ENCODE measurements around the gene CNOT1.
A peak's percentile ranks its signal among the peaks of the same experiment; 100 is the strongest.
"Not testable (repeated sequence)": the region's sequence is repeated elsewhere in the genome, so short reads cannot be mapped to it uniquely, and the experiment has no call there.

CNOT1 gene

DNA sequence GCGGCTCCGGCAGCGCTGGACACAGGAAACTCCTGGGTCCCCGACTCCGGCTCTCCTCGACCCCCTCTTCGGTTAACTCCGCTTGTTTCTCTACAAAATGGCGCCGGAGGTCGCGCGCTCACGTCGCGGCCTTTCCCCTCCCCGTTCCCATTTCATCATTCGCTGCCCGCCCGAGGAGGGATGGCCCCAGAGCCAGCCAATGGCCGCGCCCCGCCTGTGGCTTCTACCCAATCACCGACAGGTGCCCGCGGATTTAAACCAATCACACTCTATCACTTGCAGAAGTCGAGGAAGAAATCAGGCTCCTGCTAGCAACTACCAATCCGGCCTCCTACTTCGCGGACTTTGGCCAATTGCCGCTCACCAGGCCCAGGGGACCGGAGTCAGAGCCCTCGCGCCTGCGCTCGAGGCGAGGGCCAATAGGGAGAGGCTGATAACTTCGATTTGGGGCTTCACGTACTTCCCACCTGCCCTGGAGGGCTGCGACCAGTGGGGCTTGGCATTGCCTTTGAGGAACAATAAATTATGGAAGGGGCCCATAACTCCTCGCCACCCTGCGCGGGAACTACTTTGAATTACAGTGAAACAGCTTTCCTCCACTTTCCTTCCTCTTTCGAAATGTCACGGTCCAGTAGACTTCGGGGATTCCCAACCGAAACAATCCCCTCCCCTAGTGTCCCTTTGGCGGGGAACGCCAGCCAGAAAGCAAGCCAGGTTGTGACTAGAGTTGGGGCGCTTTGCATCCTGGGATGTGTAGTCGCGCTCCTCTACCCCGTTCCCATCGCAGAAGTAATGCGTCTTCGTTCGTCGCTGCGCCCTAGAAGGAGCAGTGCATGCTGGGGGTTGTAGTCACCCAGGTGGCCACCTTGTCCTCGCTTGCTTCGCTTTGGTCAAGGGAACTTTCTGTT is at the start of gene CNOT1:
Gene CNOT1 (minus strand): TSS at position 94 of the 908 bp plus-strand sequence. CDS start 30,489 bp downstream, outside the sequence.
- peak; percentile 98 for DNase-seq (ENCODE audit: low spot score)

DNA sequence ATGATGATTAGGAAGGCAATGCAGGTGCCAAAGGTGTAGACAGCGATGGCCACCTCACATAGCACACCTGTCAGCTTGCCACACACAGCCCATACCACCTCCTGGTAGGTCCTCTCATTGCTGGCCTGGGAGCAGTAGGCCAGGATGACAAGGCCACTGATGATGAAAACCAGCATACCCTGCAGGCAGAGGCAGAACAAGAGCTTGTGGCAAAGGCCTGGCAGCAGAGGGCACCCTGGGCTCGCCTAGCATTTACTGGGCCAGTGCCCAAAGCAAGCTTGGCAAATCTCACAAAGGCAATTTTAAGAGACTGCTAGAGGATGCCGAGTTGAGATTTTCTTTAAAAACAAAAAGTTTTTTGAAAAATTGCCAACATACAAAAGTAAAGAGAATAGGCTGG is 49.1 kb upstream of the CNOT1 start:
- no peak for DNase-seq (ENCODE audit: low spot score)

DNA sequence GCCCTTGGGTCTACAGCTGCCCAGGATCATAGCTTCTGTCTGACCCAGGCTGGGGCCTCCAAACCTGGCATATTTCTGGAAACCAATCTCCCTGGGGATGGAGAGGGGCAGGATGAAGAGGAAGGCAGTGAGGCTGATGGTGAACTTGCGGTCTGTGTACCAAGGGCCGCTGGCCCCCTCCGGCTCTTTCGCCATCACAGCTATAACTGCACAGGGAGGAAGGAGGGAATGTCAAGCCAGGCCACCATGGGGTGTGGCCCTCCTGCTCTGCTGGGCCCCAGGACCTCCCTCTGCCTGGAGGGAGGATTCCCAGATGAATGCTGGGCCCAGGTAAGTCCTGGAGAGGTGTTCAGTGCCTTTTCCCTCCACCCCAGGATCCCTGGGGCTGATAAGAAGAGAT is 48.6 kb upstream of the CNOT1 start:
- DNase-seq (ENCODE audit: low spot score): no peak

DNA sequence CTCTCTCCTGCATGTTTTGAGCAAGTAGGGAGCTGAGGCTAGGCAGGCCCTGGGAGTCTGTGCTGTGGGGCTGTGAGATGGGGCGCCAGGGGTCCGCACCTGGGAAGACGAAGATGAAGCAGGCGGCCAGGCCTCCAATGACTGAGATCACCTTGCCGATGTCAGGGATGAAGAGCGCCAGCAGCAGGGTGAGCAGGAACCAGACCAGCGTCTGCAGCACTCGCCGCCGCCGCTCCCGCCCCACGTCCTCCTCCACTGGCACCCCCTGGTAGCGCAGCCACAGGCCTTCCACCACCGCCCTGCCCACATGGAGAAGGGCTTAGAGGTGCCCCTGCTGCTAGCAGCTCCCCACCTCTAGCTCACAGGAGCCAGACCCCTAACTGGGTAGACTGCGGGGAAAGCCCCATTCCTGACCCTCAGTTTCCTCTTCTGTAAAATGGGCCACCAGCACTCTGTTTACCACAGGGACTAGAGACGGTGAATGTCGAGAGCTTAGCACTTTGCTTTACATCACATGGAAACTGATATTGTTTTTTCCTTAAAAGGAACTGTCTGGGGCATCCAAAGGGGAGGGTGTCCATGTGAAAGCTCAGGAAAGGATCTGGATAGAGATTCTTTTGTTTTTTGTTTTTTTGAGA is 41.4 kb upstream of the CNOT1 start:
- no peak for DNase-seq (ENCODE audit: low spot score)

DNA sequence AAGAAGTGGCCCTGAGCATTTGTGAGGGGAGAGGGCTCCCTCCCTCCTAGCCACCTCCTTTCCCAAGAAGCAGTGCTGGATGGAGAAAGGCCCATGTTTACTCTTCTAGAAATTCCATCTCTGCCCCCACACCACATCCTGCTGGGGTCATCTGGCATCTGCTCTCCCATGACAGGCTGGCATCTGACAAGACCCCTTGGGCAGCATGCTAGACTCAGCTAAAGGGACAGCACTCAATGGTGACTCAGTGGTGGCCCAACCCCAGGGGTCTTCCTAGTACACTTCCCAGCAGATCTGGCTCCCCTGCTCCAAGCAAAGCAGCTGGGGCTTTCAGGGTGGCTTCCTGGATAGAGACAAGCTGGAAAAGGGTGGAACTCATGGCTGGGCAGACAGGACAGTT is 40.6 kb upstream of the CNOT1 start:
- DNase-seq (ENCODE audit: low spot score): no peak

DNA sequence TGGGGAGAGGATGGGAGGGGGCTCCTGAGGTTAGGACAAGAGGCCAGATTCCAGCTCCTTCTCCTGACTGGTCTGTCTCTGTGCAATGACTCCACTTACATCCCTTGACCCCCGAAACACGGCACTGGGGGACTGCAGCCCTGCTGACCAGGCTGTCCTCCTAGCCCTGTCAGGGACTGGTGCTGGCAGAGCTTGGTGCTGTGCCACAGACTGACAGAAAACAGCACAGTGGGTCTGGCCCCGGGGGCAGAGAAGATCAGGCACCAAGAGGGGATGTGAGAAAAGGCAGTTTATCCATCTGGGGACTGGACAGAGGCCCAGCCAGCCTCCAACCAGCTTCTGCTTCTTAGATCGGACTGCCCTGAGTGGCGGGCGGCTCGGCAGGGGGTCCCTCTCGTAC is 35.6 kb upstream of the CNOT1 start:
- no peak for DNase-seq (ENCODE audit: low spot score)

DNA sequence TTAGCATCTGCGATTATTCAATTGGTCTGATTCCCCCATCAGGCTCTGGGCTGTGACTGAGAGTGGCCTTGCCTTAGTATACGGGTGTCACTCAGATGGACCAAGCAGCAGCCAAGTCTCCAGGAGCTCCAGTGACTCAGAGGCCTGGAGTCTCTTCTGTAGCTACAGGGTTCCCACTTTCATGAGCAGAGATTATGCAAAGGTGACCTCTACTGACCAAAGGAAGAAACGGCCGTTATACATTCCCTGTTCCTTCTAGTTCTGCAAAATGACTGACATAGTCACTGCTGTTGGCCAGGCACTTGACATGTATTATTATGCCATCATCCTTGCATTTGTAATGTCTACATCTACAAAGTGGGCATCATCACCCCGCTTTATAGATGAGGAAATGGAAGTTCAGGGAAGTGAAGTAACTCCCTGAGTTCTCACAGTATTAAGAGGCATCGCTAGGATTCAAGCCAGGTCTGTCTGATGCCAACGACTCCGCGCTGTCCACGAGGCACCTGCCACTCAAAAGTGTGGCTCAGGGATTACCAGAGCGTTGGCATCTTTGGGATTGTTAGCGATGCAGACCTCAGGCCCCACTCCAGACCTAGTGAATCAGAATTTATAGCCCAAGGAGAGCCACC is 31.7 kb upstream of the CNOT1 start:
- peak; percentile 94 for DNase-seq (ENCODE audit: low spot score)

DNA sequence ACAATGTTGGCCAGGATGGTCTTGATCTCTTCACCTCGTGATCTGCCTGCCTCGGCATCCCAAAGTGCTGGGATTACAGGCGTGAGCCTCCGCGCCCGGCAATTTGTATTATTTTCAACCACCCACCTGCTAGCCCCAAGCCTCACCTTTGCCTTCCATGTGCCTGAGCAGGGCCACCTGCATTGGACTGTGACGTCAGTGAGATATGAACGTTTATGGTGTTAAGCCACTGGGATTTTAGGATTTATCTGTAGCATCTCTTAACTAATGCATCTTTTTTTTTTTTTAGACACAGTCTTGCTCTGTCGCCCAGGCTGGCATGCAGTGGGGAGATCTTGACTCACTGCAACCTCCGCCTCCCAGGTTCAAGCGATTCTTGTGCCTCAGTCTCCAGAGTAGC is 30.3 kb upstream of the CNOT1 start:
- DNase-seq (ENCODE audit: low spot score): not testable (repeated sequence)

DNA sequence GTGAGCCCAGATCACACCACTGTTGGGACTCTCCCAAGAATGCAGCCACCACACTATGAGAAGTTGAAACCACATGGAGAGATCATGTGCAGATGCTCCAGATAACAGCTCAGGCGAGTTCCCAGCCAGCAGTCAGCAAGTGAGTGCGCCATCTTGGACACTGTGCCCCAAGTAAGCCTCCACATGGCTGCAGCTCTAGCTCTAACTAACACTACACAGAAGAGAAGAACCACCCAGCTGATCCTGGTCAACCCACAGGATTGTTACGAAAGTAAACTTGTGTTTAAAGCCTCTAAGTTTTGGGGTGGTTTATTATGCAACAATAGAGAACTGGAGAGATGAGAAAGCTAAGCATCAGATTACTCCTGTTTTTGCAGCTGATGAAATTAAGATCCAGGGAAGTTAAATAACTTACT is 29.2 kb upstream of the CNOT1 start:
- DNase-seq (ENCODE audit: low spot score): no peak

DNA sequence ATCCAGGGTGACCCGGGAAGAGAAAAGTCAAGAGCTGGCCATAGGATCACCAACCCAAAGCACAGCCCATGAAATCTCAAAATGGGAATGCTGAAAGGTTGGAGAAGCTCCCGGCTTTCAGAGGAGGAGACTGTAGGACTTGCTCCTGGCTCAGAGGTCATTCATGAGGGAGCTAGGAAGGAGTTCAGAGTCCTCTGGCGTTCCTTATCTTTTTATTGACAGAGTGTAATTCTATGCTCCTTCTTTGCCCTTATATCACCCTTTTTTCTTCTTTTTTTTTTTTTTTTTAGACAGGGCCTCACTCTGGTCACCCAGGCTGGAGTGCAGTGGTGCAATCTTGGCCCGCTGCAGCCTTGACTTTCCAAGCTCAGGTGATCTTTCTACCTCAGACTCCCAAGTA is 27.3 kb upstream of the CNOT1 start:
- no peak for DNase-seq (ENCODE audit: low spot score)

DNA sequence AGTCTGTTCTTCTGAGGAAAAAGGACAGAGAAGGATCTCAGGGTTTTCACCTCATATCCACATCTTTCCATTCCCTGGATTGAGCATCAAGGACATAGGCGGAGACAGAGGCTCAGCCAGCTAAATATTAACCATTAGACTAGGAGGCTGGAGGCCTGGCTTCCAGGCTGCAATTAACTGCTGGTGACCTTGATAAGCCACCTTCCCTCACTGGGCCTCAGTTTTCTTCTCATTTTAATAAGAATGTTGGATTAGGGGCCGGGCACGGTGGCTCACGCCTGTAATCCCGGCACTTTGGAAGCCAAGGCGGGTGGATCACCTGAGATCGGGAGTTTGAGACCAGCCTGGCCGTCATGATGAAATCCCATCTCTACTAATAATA is 25.6 kb upstream of the CNOT1 start:
- no peak for DNase-seq (ENCODE audit: low spot score)

DNA sequence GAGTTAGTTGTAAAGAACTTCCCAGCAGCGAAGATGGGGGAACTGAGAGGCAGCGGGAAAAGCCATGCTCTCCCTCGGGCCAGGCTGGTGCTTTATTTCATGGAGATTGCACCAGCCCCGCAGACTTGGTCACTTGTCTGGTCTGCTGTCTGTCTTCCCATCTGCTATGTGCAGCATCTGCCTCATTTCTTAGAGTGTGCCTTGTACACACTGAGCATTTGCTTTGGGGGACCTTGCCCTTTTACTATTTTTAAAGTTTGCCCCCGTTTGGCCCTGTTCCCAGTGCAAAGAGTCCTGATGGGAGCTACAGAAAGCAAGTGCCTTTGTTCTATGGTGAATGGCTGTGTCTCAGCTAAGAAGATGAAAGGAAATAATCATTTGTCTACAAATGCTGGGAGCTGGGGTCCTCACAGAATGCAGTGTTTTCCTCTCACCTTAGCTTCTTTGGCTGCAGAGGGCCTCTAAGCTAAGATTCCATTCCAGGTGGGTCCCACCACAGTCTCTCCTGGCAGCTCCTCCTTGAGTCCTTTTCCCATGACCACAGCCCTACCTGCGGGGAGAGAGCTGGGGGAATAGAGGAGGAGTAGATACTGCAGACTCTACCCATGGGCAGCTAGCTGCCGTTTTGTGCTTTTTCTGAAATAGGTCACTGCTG is 25.1 kb upstream of the CNOT1 start:
- DNase-seq (ENCODE audit: low spot score): no peak

DNA sequence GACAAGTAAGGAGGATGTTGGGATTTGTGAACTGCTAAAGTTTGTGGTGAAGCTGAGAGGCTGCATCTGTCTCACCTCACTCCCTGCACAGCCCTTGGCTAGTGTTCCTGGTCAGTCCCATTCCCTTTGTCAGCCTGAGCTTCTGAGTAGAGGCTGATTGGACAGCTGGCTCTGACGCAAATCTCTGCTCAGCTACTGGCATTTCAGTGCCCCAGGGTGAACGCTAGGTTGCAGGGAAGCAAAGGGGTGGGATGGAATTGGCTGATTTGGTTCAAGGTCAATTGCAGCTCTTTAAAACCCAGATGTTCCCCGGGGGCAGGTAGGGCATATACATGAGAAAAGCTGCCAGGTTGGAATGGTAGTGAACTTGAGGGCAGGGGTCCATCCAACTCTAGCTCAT is 23.1 kb upstream of the CNOT1 start:
- DNase-seq (ENCODE audit: low spot score): no peak

DNA sequence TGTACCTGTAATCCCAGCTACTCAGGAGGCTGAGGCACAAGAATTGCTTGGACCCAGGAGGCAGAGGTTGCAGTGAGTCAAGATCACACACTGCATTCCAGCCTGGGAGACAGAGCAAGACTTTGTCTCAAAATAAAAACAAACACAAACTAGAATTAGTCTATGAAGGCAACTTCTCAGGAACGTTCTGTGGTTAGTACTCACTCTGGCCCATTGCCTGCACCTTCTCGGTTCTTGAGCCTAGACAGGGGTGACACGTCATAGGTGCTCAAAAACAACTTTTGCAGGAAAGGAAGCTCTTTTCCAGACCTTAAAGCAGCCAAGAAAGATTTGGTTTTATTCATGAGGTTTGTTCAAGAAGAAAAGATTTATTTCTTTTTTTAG is 22.3 kb upstream of the CNOT1 start:
- DNase-seq (ENCODE audit: low spot score): peak; percentile 53

DNA sequence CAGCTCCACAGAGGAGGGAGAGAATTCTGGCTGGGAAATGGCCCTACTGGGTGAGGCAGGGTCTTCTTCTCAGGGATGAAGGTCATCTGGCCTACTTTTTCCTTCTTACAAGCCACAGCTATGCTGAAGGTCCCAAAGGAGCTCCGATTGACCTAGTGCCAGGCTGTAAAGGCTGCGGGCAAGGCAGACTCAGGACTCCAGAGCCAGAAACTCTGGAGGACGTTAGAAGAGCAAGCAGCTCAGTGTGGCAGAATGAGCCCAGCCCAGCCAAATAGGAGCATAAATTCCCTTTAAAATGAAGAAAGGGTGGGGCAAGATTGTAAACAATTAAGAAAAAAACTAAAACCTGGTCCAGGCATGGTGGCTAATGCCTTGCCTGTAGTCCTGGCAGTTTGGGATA is 20.1 kb upstream of the CNOT1 start:
- DNase-seq (ENCODE audit: low spot score): no peak

DNA sequence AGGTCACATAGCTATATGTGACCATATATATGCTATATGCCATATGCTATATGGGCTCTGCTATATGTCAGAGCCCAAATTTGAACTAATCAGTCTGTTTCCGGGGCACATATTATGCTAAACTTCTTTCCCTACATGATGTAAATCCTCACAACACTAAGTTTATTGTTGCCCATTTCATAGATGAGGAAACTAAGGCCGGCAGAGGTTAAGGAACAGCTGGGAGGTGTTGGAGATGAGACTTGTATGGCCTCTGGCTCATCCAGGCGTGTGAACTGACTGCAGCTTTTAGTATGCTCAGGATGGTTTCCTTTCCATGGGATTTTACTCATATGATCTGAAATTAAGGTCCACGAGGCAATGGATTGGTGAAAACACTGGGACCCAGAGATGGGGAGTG is 17.5 kb upstream of the CNOT1 start:
- no peak for DNase-seq (ENCODE audit: low spot score)

DNA sequence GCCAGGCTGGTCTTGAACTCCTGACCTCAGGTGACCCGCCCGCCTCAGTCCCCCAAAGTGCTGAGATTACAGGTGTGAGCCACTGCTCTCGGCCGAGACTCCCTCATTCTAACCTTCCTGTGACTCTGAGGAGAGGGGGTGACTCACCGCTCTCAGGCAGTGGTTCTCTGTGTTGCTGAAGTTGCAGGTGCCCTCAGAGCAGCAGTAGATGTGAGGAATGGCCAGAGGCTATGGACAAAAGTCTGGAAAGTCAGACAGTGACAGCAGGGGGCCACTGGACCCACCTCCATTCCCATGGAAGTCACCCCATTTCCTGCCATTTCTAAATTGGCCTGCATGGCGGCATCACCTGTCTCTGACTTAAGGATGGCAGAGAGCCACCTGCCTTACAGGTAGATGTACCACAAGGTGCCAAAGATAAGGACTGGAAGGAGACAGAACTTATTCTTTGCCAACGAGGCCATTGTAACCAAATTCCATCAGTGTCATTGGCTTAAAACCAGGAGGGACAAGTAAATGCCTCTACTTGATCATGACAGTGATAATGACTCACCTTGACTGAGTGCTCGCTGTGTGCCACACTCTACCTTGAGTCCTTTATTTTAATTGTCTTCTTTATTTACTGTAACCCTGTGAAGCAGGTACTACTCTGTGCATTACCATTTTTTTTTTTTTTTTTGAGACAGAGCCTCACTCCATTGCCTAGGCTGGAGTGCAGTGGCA is 15.3 kb upstream of the CNOT1 start:
- DNase-seq (ENCODE audit: low spot score): no peak

DNA sequence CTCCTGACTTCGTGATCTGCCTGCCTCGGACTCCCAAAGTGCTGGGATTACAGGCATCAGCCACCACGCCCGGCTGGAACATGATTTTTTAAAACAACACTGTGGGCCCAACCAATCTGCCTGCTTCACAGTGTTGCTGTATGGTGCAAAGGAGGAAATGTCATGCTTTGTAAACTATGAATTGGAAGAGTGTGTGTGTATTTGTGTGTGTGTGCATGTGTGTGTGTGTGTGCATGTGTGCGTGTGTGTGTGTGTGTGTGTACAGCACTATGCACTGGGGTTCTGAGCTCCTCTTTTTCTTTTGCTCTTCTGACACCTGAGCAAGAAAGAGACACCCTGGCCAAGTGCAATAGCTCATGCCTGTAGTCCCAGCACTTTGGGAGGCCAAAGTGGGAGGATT is 14.5 kb upstream of the CNOT1 start:
- DNase-seq (ENCODE audit: low spot score): no peak

DNA sequence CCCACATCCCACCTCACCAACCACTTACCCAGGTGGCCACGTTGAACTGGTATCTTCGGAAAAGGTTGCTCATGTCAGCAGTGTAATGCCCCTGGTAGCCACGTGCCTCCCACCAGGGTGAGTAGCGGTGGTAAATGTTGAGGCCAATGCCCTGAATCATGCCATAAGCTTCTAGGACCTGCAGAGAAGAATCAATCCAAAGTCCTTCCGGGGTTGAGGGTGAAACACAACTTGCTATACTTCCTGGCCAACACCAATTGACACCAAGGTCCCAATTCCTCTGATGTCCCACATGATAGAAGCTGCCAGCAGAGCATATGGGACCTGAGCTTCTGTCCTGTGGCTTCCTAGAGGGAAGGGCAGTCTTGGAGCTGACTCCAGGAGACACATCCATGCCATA is 11.3 kb upstream of the CNOT1 start:
- DNase-seq (ENCODE audit: low spot score): no peak

DNA sequence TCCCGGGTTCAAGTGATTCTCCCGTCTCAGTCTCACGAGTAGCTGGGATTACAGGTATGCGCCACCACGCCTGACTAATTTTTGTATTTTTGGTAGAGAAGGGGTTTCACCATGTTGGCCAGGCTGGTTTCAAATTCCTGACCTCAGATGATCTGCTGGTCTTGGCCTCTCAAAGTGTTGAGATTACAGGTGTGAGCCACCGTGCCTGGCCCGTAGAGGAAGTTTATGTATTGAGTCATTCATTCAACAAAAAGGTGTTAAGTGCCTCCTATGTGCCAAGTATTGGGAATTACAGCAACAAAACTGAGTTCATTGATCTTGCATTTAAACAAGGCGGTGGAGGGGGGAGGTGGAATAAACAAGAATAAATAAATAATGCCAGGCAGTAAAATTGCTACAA is 10.2 kb upstream of the CNOT1 start:
- DNase-seq (ENCODE audit: low spot score): no peak

DNA sequence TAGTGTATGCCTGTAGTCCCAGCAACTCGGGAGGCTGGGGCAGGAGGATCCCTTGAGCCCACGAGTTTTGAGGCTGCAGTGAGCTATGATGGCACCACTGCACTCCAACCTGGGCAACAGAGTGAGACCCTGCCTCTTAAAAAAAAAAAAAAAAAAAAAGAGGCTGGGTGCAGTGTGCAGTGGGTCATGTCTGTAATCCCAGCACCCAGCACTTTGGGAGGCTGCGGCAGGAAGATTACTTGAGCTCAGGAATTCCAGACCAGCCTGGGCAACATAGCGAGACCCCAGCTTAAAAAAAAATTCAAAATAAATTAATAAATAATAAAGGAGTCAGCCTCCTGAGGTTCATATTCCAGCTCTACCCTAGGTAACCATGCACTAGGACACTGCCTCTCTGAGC is 9.6 kb upstream of the CNOT1 start:
- no peak for DNase-seq (ENCODE audit: low spot score)
